HuH-7.5 (cell line): ENCODE results near the gene PEPD.

ENCODE experiments used
- DNase-seq: peaks from one replicate; pipeline ENCODE4 v3.0.0; 2011; ENCODE audit warnings: low spot score

The PEPD gene

DNA sequence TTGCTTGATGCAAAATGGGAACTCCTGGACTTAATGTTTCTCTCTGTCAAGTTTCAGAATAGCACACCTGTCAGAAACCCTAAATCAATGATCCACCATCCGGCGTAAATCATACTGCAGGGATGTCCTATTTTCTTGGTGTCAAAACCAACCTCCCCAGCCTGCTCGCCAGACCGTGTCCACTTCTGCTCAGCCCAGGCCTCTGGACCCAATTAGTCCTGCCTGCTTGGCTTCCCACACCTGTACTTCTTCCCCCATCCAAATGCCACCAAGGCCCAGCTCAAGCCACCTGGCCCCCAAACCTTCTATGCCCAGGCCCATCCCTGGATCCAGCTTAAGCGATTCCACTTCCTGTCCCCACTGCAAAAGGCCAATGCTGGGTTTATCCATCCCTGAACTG lies 25.1 kb upstream of the PEPD start:
- no peak for DNase-seq

DNA sequence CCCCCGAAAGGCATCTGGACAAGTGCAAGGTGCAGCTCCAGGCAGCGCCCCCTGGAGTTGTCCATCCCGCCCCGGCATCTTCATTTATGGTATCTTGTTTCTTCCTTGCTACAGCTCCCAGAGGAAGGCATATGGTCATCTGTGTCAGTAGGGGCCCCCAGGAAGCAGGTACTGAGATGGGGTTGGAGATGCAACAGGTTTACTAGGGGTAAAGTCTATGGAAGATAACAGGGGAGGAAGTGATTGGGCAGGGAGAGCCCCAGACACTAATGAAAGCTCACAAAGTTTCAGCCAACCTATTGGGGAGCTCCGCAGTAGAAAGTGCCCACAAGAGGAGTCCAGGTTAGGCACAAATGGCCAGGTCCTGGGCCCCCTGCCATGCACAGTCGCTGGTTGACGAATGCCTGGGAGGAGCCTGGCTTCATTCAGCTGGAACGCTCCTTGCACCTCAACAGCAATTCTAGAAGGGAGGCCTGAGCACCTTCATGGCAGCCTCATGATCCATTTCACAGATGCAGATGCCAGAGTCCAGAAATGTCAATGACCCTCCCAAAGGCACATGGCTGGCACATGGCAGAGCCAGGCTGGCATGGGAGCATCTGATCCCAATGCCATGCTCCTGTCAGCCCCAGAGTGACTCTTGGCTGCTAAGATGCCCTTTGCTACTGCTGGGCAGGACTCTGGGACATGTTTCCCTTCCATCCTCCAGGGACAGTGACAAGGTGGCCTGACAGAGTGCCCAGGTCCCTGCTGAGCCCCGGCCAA lies 23.8 kb upstream of the PEPD start:
- no peak for DNase-seq

DNA sequence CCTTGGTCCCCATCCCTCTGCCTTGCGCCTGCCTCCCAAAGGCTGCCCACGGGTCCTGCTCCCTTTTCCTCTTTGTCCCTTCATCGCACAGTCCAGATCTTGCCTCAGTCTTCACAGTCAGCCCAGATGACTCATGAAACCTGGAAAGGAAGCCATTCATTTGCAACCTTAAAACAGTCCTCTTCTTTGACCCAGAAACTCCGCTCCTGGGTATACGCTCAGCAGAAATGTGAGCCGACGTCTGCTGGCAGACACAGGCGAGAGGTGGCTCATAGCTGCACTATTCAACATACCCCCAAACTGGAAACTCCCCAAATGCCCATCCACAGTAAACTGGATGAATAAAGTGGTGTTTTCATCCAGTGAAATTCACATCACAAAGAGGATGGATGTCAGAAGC lies 13.6 kb upstream of the PEPD start:
- DNase-seq, result no peak

DNA sequence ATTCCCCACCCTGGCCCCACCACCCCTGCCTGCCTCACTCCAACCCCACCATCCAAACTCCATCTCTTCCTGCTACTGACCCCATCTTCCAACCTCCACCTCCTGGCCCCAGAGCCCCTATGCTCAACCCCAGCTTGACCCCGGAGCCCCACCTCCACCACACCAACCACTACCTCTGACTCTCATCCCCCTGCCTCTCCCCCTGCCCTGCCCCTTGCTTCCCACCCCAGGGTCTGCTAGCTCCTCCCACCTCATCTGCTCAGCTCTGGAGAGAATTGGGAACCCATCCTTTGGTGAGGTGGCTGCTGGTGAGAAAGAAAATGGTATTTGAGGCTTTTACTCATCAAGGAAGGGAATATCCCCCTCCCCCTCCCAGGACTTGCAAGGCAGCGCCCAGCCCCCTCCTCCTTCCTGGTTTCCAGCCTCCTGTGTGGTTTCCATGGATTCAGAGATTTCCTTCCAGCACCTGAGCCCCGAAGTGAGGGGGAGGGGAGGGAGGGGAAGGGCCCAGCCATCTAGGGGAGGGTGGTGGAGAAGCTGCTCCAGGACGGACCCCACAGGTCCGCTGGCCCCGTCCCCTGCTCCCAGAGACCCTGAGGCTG lies 11.4 kb upstream of the PEPD start:
- DNase-seq, result no peak

DNA sequence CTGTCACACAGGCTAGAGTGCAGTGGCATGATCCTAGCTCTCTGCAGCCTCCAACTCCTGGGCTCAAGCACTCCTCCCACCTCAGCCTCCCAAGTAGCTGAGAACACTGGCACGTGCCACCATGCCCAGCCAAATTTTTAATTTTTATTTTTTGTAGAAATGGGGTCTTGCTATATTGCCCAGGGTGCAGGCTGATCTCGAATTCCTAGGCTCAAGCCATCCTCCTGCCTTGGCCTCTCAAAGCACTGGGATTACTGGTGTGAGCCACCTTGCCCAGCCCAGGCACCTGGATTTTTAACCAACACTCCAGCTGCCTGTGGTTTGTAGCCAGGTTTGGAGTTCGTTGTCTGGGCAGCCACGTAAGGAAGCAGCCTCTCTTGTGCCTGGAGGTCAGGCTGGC lies 9.3 kb upstream of the PEPD start:
- DNase-seq, result no peak

DNA sequence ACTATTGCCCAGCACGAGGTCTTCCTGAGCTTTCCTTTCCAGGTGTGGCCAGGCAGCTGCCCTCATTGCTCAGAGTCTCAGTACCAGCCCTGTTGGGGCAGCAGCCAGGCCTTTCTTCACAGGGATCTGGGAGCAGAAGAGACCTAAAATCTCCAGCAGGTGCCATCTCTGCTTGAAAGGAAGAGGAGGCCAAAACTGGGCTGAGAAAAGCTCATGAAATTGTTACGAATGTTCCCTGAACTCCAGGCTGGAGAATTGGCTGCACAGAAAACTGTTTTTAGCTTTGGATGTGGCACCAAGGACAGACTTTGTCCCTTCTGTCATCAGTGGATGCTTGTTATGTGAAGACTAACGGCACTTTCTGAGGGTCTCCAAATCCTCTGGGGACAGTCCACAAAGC lies 8.7 kb upstream of the PEPD start:
- DNase-seq, result no peak

DNA sequence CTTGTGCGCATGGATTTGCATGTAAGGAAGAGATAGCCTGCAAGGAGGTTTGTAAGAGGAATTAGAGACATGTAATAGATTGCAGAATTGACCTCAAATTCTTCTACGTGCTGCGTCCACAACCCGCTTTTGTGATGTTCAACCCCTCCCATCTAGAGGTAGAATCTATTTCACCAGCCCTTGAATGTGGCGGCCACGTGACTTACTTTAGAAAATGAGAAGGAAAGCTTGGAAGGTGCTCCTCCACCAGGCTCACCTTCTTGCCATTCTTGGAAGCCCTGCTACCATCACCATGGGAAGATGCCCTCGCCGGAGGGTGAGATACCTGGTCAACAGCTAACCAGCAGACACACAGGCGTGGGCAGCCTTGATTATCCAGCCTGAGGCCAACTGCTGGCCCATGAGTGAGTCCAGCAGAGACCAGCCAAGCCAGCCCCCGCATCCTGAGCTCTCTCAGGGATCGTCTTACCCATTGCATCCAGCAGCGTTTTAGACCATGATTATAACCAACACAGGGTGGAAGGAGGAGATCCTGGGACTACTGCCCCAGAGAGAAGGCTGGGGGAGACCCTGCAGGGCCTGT lies 7.6 kb upstream of the PEPD start:
- no peak for DNase-seq

DNA sequence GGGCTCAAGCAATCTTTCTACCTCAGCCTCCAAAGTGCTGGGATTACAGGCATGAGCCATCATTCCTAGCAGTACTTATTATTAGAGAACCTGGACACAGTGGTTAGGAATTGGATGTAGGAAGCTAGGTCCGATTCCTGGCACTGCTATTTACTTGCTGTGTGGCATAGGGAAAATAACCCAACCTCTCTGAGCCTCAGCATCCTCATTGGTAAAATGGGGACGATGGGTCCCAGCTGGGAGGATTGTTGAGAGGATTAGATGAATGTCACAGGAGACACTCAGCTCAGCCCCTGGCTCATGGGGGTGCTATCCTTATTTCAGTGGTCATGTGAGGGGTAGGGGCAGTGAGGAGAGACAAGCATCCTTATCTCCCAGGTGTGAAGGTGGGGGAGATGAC lies 6.8 kb upstream of the PEPD start:
- no peak for DNase-seq

DNA sequence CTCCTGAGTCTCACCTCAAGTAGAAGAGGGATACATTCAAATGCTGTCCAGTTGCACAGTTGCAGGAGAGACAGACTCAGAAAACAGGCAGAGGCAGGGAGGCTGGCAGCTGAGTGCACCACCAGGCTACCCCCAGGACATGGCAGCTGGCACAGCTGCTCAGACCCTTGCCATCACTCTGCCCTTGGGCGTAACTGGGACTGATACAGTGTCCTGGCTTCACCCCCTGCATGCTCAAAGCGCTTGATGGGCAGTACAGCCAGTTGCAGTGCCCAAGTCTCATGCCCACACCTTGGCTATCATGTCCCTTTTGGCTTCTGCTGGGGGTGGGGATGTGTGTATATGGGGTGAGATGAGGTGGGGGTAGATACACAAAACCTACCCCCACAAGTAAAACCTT lies 5.5 kb upstream of the PEPD start:
- no peak for DNase-seq

DNA sequence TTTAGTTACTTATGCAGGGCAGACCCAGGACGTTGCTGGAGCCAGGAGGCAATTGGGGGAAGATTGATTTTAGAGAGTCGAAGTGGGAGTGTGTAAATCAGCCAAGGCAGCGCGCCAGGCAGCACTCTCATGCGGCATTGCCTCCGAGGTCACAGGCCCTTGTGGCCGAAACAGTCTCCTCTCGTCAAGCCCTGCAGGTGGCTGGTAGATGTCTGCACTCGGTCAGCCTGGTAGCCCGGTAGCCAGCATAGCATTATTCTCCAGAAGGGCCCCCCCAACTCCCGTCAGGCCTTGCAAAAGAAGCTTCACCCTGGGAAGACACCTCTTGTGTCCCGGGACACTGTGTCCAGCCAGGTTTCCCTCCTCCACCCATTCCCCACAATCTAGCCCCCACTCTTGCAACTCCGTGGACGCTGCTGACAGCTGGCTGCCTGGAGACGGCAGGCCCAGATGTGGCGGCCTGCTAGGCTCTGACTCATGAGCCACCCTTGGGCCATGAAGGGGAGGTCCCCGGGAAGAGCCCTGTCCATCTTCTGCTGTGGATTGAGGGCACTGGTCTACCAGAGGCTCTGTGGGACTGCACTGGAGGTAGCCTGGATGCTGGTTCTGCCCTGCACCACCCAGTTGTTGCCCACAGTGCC lies 2.6 kb upstream of the PEPD start:
- no peak for DNase-seq

DNA sequence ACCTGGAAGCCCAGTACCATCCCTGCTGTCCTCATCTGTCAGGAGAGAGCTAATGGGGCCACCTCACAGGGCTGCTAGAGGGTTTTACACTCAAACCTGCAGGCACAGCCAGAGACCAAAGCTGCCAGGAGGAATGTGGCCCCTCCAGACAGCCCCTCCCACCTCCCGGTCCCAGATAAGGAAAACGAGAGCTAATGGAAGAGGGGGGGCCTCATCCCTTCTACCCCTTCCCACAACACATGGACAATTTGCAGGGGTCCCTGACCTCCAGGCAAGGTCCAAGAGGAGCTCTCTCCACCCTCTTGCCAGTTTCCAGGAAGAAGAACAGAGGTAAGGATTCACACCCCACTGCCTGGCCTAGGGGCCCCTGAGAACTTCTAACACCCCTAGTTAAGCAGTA lies 1.6 kb upstream of the PEPD start:
- no peak for DNase-seq

DNA sequence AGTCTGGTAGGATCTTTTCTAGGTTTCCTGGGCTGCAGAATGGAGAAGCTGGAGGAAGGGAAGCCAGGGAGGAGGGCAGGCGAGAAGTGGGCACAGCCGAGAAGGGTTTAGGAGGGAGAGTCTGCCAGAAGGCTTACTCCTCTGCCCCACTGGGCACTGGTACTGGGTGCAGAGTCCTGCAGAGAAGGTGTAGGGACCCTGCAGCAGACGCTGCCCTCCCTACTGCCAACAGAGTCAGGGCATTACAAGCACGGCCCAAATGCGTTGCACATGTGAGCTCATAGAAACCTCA lies 726 bp upstream of the PEPD start:
- no peak for DNase-seq

DNA sequence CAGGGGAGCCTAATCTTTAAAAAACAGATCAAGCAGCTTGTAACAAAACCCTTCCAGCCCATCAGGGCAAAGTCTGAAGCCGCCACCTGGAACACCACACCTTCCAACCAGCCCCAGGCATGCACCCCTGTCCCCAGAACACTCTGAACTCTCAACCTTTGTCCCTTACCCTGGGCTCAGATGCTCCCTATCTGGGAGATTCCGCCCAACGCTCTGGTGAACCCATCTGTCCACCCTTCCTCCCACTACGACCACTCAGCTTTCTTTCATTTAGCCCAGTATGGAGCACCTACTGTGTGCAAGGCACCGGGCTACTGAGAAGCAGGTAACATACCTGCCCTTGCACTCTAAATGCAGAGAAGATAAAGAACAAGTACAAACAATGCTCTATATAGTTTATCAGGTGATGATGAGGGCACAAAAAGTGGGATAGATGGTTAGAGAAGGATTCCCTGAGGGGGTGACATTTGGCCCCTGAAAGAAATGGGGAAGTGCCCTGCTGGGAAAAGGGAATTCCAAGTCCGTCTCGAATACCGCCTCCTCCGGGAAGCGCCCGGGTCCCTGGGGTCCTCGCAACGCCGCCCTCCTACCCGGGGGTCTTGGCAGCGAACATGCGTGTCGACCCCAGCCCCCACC lies 629 bp downstream of the PEPD start:
- no peak for DNase-seq

DNA sequence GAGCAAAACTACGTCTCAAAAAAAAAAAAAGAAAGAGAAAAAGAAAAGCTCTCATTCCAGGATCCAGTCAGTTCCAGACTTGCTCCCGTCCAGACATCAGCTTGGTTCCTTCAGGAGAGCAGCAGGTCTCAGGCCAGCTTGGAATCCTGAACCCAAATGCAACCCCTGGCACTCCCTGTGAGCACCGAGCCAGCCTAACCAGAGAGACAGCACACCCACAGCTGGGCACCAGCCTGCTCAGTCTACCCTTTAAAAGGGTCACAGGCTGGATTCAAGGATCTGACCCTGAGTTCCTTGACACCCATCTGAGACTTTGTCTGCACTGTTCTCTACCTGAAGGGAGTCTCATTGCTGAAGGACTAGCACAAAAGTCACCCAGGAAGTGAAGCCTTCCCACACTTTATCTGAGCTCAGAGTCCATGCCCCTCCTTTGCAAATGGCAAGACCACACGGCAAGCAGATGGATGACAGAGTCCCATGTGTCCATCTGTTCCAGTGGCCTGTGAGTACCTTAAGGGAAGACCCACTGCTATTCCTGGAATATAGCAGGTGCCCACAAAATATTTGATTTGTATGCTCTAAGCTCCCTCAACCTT lies 1.4 kb downstream of the PEPD start:
- no peak for DNase-seq

DNA sequence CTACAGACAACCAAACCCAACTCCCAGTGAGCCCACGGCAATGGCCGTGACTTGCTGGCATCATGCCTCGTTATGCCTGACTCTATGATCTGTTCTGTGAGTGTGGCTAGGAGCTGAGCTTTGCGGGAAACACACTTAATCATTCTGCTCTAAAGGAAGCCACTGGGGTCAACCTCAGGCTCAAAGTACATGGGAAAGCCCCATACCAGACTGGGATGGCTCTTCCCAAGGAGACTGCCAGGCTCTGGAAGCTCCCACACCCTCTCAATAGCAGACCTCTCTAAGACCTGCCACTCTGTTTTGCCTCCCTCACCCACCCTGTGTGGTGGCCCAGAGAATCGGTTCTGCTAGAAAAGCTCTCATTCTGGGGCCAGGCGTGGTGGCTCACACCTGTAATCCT lies 2.2 kb downstream of the PEPD start:
- no peak for DNase-seq

DNA sequence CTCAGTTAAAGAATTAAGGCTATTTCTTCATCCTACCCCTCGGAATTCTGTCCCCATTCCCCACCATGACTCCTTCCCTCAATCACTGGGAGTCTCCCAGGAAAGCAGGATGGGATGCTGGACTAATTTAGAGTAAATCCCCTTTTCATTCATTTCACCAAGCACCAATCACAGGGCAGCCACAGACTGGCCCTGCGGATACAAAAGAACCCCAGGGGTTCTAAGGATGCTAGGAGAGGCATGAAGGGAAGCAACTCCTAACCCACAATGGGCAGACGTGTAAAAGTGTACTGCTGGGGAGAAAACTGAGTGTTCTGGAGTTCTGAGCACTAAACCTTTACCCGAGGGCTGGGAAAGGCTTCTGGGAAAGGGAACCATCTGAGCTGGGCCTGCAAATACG lies 3.0 kb downstream of the PEPD start:
- DNase-seq, result no peak

DNA sequence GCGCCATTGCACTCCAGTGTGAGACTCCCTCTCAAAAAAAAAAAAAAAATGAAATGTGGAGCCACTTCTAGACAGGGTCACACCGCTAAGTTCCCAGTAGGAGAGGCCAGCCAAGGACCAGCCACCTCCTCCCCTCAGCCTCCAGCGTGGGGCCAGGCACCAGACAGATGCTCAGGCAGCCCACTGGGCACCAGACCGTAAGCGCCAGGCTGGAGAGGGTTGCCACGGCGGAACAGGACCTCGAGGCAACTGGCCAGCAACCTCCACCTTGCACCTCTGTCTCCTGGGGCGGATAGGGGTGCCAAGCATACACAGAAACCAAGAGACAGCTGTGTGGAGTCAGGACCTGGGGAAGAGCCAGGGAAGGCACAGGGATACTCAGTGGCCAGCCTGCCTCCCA lies 3.7 kb downstream of the PEPD start:
- no peak for DNase-seq

DNA sequence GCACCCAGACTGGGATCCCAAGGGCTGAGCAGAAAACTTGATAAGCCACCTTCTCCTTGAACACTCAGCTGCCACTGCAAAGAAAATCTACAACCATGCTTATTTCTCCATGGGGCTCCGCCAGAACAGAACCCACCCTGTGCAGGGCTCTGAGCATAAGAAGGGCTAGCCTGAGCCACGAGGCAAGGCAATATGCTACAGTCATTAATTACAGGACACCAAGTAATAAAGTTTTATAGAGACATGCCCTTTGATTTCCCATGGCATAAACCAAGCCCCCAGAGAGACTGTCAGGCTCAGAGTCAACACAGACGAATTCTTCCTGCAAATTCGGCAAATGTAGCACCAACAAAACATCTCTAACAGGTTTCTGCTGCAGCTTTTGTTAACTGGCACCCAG lies 5.7 kb downstream of the PEPD start:
- no peak for DNase-seq

DNA sequence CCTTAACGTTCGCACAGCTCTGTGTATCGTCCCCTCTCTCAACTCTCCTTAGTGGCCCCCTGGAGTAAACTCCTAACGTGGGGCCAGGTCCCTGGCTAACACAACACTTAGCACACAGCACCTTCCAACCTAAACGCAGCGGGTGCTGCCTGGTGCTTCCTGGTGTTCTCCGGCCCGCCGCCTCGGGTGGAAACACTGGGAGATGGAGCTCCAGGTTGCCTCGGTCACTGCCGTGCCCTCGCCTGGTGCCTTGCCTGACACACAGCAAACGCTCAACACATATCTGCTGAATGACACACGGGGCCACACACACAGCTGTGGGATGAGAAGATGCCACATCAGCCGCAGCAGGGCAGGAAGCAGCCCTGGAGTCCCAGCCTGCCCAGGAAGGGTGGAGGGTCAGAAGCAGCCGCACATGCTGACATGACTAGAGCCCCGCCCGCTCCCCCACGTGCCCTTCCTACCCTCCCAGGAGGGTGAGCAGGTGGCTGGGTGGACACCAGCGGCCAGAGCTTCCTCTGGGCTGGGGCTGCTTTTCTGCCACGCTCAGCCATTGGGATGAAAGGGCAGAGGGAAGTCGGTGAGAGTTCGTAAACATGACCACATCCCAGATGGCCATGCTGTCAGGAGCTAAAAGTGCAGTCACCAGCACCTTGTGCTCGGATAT lies 6.6 kb downstream of the PEPD start:
- no peak for DNase-seq

DNA sequence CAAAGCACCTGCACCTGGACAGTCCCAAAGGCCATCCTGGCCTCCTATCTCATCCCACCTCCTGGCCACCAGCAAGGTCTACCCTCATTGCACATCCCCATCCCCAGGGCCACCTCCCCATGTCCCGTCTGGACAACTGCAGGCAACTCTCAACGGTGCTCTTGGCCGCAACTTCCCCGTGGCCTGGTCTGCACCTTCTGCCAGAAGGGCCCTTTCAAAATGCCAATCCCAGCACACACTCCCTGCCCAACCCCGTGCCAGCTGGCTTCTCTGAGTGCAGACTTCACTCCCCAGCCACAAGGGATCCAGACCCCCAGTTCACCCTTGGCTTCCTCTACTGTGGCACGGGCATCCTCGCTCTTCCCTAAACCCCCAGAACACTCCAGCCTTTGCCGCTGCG lies 8.2 kb downstream of the PEPD start:
- no peak for DNase-seq

DNA sequence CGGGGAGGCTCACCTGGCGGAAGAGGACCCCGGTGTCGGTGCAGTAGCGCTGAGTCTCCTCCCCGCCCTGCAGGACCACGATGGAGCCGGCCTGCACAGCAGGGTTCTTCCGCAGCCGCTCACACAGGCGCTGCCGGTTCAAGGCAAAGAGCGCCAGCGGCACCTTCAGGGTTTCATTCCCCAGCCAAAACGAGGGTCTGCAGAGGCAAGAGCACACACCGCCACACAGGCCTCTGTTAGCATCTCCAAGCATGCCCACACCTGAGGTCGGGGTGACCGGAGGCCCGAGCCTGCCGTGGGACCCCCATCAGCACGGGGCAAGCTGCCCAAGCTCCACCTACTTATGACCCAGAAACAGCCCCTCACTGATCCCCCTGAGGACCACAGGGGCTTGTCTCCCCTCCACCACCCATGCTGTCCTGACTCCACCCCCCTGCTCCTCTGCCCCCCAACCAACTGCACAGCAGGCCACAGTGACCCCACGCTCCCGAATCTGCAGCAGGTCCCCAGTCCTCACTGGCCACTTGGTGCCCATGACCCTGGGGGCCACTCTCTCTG lies 8.9 kb downstream of the PEPD start:
- DNase-seq, result no peak

DNA sequence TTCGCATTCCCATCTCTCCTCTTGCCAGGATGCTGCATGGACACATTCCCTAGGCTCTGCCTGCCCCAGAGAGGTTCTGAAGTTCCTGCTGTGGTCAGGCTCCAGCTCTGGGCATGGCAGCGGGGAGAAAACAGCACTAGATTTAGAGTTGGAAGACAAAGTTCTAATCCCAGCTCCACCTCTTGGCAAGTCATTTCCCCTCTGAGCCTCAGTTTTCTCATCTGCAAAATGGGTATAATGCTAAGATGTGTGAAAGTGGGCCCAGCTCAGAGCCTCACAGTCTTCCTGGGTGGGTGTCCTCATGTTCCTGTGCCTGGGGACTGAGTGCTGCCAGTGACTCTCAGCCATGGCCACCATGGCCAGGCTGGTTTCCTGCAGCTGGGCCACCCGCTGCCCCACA lies 9.6 kb downstream of the PEPD start:
- DNase-seq, result no peak
